ENCODE data around the gene MFAP3. TPM values are rescaled to one million over a fixed set of nuclear protein-coding genes. Genes with fewer than 3 reads are reported as not detected.

MFAP3 gene
- total RNA-seq (15.2 TPM), polyA plus RNA-seq (1 to 10 TPM; 3.4 to 6.4 (median 6.3) TPM)

- DNase-seq: peak; percentile 82 to 95 (median 85)
- peak within 1 kb of the TSS; percentile 96 to 99 (median 97) for H3K27ac Mint-ChIP-seq
- peak within 1 kb of the TSS; percentile 87 for H3K27ac ChIP-seq (ENCODE audit: insufficient read depth, low read length, poor library complexity, severe bottlenecking)
- H3K4me3 Mint-ChIP-seq: peak within 1 kb of the TSS; percentile 95 to 97 (median 96)
- H3K4me3 ChIP-seq (ENCODE audit: low read depth, low read length): peak within 1 kb of the TSS; percentile 97
- peaks cover 14% of the 10 kb centered on the region for H3K36me3 Mint-ChIP-seq
- peaks cover 30% of the 10 kb centered on the region for H3K4me1 ChIP-seq (ENCODE audit: control insufficient read depth, insufficient read depth, low read length, poor library complexity, severe bottlenecking)
- H3K36me3 ChIP-seq (ENCODE audit: control insufficient read depth, insufficient read depth, low read length): no peaks in the 10 kb centered on the region
- no peaks in the 10 kb centered on the region for H3K9me3 ChIP-seq (ENCODE audit: control insufficient read depth in 2 of 2, low read length in 2 of 2)
- H3K4me1 Mint-ChIP-seq: peaks cover 30 to 71% (median 59%) of the 10 kb centered on the region in 4 donors
- no peaks in the 10 kb centered on the region for H3K9me3 Mint-ChIP-seq
- H3K27me3 ChIP-seq (ENCODE audit: control insufficient read depth, insufficient read depth, low read length): no peaks in the 10 kb centered on the region
- H3K27me3 Mint-ChIP-seq: no peaks in the 10 kb centered on the region
- ATAC-seq (ENCODE audit: low read depth in 2 of 2): peak; percentile 98 to 99
Measured at GRCh38 chr5:154038707-154039457, at the start of gene MFAP3, which contains the start of gene FAM114A2. Gene MFAP3 (plus strand): TSS chr5:154038967. CDS start chr5:154049723, 10,756 bp downstream. Gene FAM114A2 (minus strand): TSS chr5:154038910. CDS start chr5:154034953, 3,957 bp downstream.

- no peak overlapping the region for H3K27ac ChIP-seq (ENCODE audit: insufficient read depth, low read length, poor library complexity, severe bottlenecking)
- no peaks in the 10 kb centered on the region for H3K27me3 Mint-ChIP-seq
- ATAC-seq (ENCODE audit: low read depth in 2 of 2) (no peak), DNase-seq (no peak)
- no peak overlapping the region for H3K4me3 ChIP-seq (ENCODE audit: low read depth, low read length)
- no peaks in the 10 kb centered on the region for H3K4me1 ChIP-seq (ENCODE audit: control insufficient read depth, insufficient read depth, low read length, poor library complexity, severe bottlenecking)
- no peaks in the 10 kb centered on the region for H3K9me3 ChIP-seq (ENCODE audit: control insufficient read depth in 2 of 2, low read length in 2 of 2)
- H3K36me3 Mint-ChIP-seq: peaks cover 45% of the 10 kb centered on the region
- no peaks in the 10 kb centered on the region for H3K9me3 Mint-ChIP-seq
- peaks cover 0 to 6% (median 4%) of the 10 kb centered on the region in 4 donors for H3K4me1 Mint-ChIP-seq
- peaks cover 18% of the 10 kb centered on the region for H3K36me3 ChIP-seq (ENCODE audit: control insufficient read depth, insufficient read depth, low read length)
- no peak overlapping the region for H3K27ac Mint-ChIP-seq
- H3K4me3 Mint-ChIP-seq: no peak overlapping the region
- no peaks in the 10 kb centered on the region for H3K27me3 ChIP-seq (ENCODE audit: control insufficient read depth, insufficient read depth, low read length)
Measured at GRCh38 chr5:153991168-153991567, 47.6 kb upstream of the MFAP3 start.

DNA sequence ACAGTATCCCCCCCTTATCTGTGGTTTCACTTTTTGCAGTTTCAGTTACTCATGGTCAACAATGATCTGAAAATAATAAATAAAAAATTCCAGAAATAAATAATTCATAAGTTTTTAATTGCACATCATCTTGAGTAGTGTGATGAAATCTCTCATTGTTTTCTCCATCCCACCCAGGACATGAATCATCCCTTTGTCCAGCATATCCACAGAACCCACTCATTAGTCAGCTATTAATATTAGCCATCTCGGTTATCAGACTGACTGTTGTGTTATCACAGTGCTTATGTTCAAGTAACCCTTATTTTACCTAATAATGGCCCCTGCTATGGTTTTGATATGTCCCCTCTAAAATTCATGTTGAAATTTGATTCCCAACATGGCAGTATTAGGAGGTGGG, 40.8 kb upstream of the MFAP3 start:
- Histone ChIP-seq H3K27ac (ENCODE audit: insufficient read depth, low read length, poor library complexity, severe bottlenecking) (no peak overlapping the region), H3K4me3 (ENCODE audit: low read depth, low read length) (no peak overlapping the region), H3K27me3 (ENCODE audit: control insufficient read depth, insufficient read depth, low read length) (no peaks in the 10 kb centered on the region), H3K9me3 (ENCODE audit: control insufficient read depth in 2 of 2, low read length in 2 of 2) (no peaks in the 10 kb centered on the region), H3K4me1 (ENCODE audit: control insufficient read depth, insufficient read depth, low read length, poor library complexity, severe bottlenecking) (no peaks in the 10 kb centered on the region), H3K36me3 (ENCODE audit: control insufficient read depth, insufficient read depth, low read length) (peaks cover 47% of the 10 kb centered on the region)
- Mint-ChIP-seq H3K36me3 (peaks cover 73% of the 10 kb centered on the region), H3K27ac (no peak overlapping the region), H3K27me3 (no peaks in the 10 kb centered on the region), H3K9me3 (peaks cover 0 to 6% (median 0%) of the 10 kb centered on the region in 7 donors), H3K4me1 (peaks cover 0 to 7% (median 4%) of the 10 kb centered on the region in 4 donors), H3K4me3 (no peak overlapping the region)
- ATAC-seq (ENCODE audit: low read depth in 2 of 2): no peak
- no peak for DNase-seq

GRCh38 chr5:153998768-153999167, 40.0 kb upstream of the MFAP3 start:
- no peak for ATAC-seq (ENCODE audit: low read depth in 2 of 2)
- peaks cover 68% of the 10 kb centered on the region for H3K36me3 Mint-ChIP-seq
- H3K4me3 Mint-ChIP-seq: no peak overlapping the region
- no peak overlapping the region for H3K4me3 ChIP-seq (ENCODE audit: low read depth, low read length)
- DNase-seq: no peak
- peaks cover 44% of the 10 kb centered on the region for H3K36me3 ChIP-seq (ENCODE audit: control insufficient read depth, insufficient read depth, low read length)
- H3K27me3 Mint-ChIP-seq: no peaks in the 10 kb centered on the region
- H3K27me3 ChIP-seq (ENCODE audit: control insufficient read depth, insufficient read depth, low read length): no peaks in the 10 kb centered on the region
- no peaks in the 10 kb centered on the region for H3K9me3 ChIP-seq (ENCODE audit: control insufficient read depth in 2 of 2, low read length in 2 of 2)
- H3K27ac Mint-ChIP-seq: no peak overlapping the region
- H3K9me3 Mint-ChIP-seq: peaks cover 0 to 6% (median 0%) of the 10 kb centered on the region in 7 donors
- H3K27ac ChIP-seq (ENCODE audit: insufficient read depth, low read length, poor library complexity, severe bottlenecking): no peak overlapping the region
- H3K4me1 ChIP-seq (ENCODE audit: control insufficient read depth, insufficient read depth, low read length, poor library complexity, severe bottlenecking): no peaks in the 10 kb centered on the region
- peaks cover 0 to 7% (median 4%) of the 10 kb centered on the region in 4 donors for H3K4me1 Mint-ChIP-seq

DNA sequence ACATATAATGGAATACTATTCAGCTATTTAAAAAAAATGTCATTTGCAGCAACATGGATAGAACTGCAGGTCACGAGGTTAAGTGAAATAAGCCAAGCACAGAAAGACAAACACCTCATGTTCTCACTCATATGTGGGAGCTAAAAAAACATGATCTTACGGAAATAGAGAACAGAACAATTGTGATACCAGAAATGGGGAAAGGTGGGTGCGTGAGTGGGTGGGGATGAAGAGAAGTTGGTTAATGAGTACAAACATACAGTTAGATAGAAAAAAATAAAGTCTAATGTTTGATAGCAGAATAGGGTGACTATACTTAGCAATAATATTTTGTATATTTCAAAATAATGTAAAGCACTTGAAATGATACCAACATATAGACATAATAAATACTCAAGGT, 38.8 kb upstream of the MFAP3 start:
- Histone ChIP-seq H3K27me3 (ENCODE audit: control insufficient read depth, insufficient read depth, low read length) (no peaks in the 10 kb centered on the region), H3K4me3 (ENCODE audit: low read depth, low read length) (no peak overlapping the region), H3K4me1 (ENCODE audit: control insufficient read depth, insufficient read depth, low read length, poor library complexity, severe bottlenecking) (no peaks in the 10 kb centered on the region), H3K36me3 (ENCODE audit: control insufficient read depth, insufficient read depth, low read length) (peaks cover 40% of the 10 kb centered on the region), H3K9me3 (ENCODE audit: control insufficient read depth in 2 of 2, low read length in 2 of 2) (no peaks in the 10 kb centered on the region), H3K27ac (ENCODE audit: insufficient read depth, low read length, poor library complexity, severe bottlenecking) (no peak overlapping the region)
- H3K9me3 Mint-ChIP-seq: peaks cover 0 to 6% (median 0%) of the 10 kb centered on the region in 7 donors
- no peaks in the 10 kb centered on the region for H3K27me3 Mint-ChIP-seq
- H3K36me3 Mint-ChIP-seq: peaks cover 60% of the 10 kb centered on the region
- H3K4me1 Mint-ChIP-seq: peaks cover 0 to 7% (median 2%) of the 10 kb centered on the region in 4 donors
- no peak overlapping the region for H3K27ac Mint-ChIP-seq
- H3K4me3 Mint-ChIP-seq: no peak overlapping the region
- ATAC-seq (ENCODE audit: low read depth in 2 of 2) (no peak), DNase-seq (no peak)

GRCh38 chr5:154000703-154001102, 38.1 kb upstream of the MFAP3 start:
- peaks cover 58% of the 10 kb centered on the region for H3K36me3 Mint-ChIP-seq

DNA sequence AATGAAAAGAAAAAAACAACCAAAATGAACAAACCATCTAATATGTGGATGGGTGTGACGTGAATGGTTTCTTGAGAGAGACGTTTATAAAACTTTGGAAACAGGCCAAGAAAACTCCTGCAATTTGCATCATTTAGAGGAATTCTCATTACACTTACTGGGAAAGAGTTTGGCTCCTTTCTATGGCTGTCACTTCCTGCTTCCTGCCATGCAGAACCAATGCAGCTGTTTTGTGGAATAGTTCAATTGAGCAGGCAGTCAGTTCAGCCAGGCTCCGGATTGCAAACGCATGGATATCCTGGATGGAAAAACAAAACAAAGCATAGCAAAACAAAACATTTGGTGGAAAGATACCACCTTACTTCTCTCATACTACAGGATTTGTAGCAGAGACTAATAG, 36.7 kb upstream of the MFAP3 start:
- Mint-ChIP-seq H3K27me3 (no peaks in the 10 kb centered on the region), H3K27ac (no peak overlapping the region), H3K4me3 (no peak overlapping the region), H3K36me3 (peaks cover 55% of the 10 kb centered on the region), H3K4me1 (peaks cover 0 to 3% (median 0%) of the 10 kb centered on the region in 4 donors), H3K9me3 (peaks cover 0 to 6% (median 0%) of the 10 kb centered on the region in 7 donors)
- Histone ChIP-seq H3K27ac (ENCODE audit: insufficient read depth, low read length, poor library complexity, severe bottlenecking) (no peak overlapping the region), H3K36me3 (ENCODE audit: control insufficient read depth, insufficient read depth, low read length) (peaks cover 40% of the 10 kb centered on the region), H3K4me1 (ENCODE audit: control insufficient read depth, insufficient read depth, low read length, poor library complexity, severe bottlenecking) (no peaks in the 10 kb centered on the region), H3K9me3 (ENCODE audit: control insufficient read depth in 2 of 2, low read length in 2 of 2) (no peaks in the 10 kb centered on the region), H3K27me3 (ENCODE audit: control insufficient read depth, insufficient read depth, low read length) (no peaks in the 10 kb centered on the region), H3K4me3 (ENCODE audit: low read depth, low read length) (no peak overlapping the region)
- DNase-seq: no peak
- no peak for ATAC-seq (ENCODE audit: low read depth in 2 of 2)

More at GRCh38 chr5:154000703-154001102, 38.1 kb upstream of the MFAP3 start:
- Mint-ChIP-seq H3K4me1 (peaks cover 0 to 5% (median 2%) of the 10 kb centered on the region in 4 donors), H3K9me3 (peaks cover 0 to 6% (median 0%) of the 10 kb centered on the region in 7 donors), H3K27me3 (no peaks in the 10 kb centered on the region), H3K4me3 (no peak overlapping the region), H3K27ac (no peak overlapping the region)
- Histone ChIP-seq H3K4me3 (ENCODE audit: low read depth, low read length) (no peak overlapping the region), H3K9me3 (ENCODE audit: control insufficient read depth in 2 of 2, low read length in 2 of 2) (no peaks in the 10 kb centered on the region), H3K27me3 (ENCODE audit: control insufficient read depth, insufficient read depth, low read length) (no peaks in the 10 kb centered on the region), H3K36me3 (ENCODE audit: control insufficient read depth, insufficient read depth, low read length) (peaks cover 40% of the 10 kb centered on the region), H3K4me1 (ENCODE audit: control insufficient read depth, insufficient read depth, low read length, poor library complexity, severe bottlenecking) (no peaks in the 10 kb centered on the region), H3K27ac (ENCODE audit: insufficient read depth, low read length, poor library complexity, severe bottlenecking) (no peak overlapping the region)
- DNase-seq (no peak), ATAC-seq (ENCODE audit: low read depth in 2 of 2) (no peak)

All from CD4-positive, CD25-positive, alpha-beta regulatory T cell (primary cell).